ENCODE measurements around the gene ASPG. TPM values are rescaled to one million over a fixed set of nuclear protein-coding genes. Genes with fewer than 3 reads are reported as not detected.

Gene ASPG
- total RNA-seq, 2 experiments from 2014 or later, result not detected

DNA sequence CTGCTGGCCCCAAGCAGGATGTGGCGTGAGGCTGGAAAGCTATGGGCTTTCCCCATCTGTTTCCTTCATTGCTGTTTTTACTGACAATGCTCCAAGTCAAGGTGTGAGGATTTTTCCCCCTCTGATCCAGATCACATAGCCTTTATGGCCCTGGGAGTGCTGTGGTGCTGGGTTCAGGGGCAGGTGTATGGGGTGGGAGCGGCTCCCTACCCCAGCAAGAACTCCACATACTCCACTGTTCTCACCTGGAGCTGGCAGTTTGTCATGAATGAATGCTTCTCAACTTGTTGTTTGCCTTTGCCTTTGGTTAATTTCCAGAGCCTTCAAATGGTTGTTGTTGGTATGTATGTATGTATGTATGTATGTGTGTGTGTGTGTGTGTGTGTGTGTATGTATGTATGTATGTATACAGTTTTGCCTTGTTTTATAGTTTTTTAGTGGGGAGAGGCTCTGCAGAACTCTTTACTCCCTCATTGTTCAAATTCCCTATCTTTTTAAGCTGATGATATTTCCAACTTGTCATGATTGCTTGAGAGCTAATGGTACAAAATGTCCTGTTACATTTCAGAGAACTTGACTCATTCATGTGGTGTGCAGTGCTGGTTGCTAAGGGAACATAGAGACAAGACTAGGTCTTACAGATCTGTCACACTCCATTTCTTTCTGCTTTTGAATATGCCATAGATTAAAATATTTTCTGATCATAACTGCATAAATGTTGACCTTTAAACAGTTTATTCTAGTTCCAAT, 36.6 kb upstream of the ASPG start:
- H3K9me3 ChIP-seq (ENCODE audit: control insufficient read depth in 1 of 2, insufficient read depth in 1 of 2, low read length in 2 of 2), result no peaks in the 10 kb centered on the region
- POLR2A ChIA-PET, result no interaction called here
- DNase-seq, result no peak
- H3K36me3 ChIP-seq (ENCODE audit: insufficient read depth, low read length), result no peaks in the 10 kb centered on the region
- no peaks in the 10 kb centered on the region for H3K4me1 ChIP-seq (ENCODE audit: insufficient read depth, low read length)
- H3K27ac ChIP-seq (ENCODE audit: low read depth in 1 of 2, low read length in 2 of 2), result no peak overlapping the region
- intact Hi-C loops (cut with DNase I, micrococcal nuclease), result no loop called here
- TF ChIP-seq, protein P1, sequence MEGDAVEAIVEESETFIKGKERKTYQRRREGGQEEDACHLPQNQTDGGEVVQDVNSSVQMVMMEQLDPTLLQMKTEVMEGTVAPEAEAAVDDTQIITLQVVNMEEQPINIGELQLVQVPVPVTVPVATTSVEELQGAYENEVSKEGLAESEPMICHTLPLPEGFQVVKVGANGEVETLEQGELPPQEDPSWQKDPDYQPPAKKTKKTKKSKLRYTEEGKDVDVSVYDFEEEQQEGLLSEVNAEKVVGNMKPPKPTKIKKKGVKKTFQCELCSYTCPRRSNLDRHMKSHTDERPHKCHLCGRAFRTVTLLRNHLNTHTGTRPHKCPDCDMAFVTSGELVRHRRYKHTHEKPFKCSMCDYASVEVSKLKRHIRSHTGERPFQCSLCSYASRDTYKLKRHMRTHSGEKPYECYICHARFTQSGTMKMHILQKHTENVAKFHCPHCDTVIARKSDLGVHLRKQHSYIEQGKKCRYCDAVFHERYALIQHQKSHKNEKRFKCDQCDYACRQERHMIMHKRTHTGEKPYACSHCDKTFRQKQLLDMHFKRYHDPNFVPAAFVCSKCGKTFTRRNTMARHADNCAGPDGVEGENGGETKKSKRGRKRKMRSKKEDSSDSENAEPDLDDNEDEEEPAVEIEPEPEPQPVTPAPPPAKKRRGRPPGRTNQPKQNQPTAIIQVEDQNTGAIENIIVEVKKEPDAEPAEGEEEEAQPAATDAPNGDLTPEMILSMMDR (IDR thresholded peaks at IDR 0.05), result no peak
- Mint-ChIP-seq H3K4me3 (no peak overlapping the region), H3K36me3 (ENCODE audit: low read depth) (no peaks in the 10 kb centered on the region), H3K27ac (no peak overlapping the region), H3K9me3 (no peaks in the 10 kb centered on the region), H3K4me1 (ENCODE audit: low read depth) (no peaks in the 10 kb centered on the region), H3K27me3 (peaks cover 22% of the 10 kb centered on the region)
- CTCF ChIA-PET, result no interaction called here
- ATAC-seq (ENCODE audit: poor library complexity), result no peak
- H3K27me3 ChIP-seq (ENCODE audit: control insufficient read depth in 1 of 2, insufficient read depth in 2 of 2, low read length in 2 of 2), result peaks cover 0 to 2% of the 10 kb centered on the region in 2 experiments
- no peak overlapping the region for H3K4me3 ChIP-seq (ENCODE audit: low read length)

DNA sequence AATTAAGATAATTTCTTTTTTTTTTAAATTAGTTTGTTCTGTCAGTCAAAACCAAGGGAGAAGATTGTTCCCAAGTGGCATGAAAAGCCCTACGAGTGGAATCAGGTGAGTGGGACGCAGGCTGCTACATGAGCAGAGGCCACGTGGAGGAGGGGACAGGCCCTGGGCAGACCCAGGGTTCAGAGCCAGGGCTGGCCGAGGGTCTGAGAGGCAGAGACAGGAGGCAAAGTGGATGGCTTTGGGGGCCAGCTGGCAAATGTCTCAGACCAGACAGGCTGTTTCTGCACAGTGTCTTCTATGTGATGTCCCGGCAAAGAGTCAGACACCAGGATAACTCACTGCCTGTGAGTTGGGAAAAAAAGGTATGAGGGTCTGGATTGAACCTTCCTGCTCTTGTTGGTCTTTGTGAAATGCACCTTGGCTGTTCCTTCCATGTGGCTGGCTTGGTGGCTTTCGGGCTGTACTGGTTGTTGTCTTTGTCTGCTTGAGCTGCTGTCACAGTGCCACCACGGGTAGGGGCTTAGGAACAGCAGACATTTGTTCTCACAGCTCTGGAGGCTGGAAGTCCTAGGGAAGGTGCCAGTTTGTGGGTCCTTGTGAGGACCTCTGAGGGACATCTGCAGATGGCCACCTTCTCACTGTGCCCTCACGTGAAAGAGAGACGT, 35.8 kb upstream of the ASPG start:
- TF ChIP-seq, protein P1 (IDR thresholded peaks at IDR 0.05), result no peak
- ChIA-PET POLR2A (no interaction called here), CTCF (no interaction called here)
- H3K4me3 Mint-ChIP-seq, result no peak overlapping the region
- intact Hi-C loops (cut with DNase I, micrococcal nuclease), result no loop called here
- no peak overlapping the region for H3K27ac Mint-ChIP-seq
- no peaks in the 10 kb centered on the region for H3K9me3 ChIP-seq (ENCODE audit: control insufficient read depth in 1 of 2, insufficient read depth in 1 of 2, low read length in 2 of 2)
- H3K27me3 ChIP-seq (ENCODE audit: control insufficient read depth in 1 of 2, insufficient read depth in 2 of 2, low read length in 2 of 2), result peaks cover 0 to 2% of the 10 kb centered on the region in 2 experiments
- H3K27ac ChIP-seq (ENCODE audit: low read depth in 1 of 2, low read length in 2 of 2), result no peak overlapping the region
- no peaks in the 10 kb centered on the region for H3K36me3 Mint-ChIP-seq (ENCODE audit: low read depth)
- peaks cover 28% of the 10 kb centered on the region for H3K27me3 Mint-ChIP-seq
- H3K36me3 ChIP-seq (ENCODE audit: insufficient read depth, low read length), result no peaks in the 10 kb centered on the region
- DNase-seq (no peak), ATAC-seq (ENCODE audit: poor library complexity) (no peak)
- H3K4me1 ChIP-seq (ENCODE audit: insufficient read depth, low read length), result no peaks in the 10 kb centered on the region
- no peak overlapping the region for H3K4me3 ChIP-seq (ENCODE audit: low read length)
- no peaks in the 10 kb centered on the region for H3K4me1 Mint-ChIP-seq (ENCODE audit: low read depth)
- no peaks in the 10 kb centered on the region for H3K9me3 Mint-ChIP-seq

DNA sequence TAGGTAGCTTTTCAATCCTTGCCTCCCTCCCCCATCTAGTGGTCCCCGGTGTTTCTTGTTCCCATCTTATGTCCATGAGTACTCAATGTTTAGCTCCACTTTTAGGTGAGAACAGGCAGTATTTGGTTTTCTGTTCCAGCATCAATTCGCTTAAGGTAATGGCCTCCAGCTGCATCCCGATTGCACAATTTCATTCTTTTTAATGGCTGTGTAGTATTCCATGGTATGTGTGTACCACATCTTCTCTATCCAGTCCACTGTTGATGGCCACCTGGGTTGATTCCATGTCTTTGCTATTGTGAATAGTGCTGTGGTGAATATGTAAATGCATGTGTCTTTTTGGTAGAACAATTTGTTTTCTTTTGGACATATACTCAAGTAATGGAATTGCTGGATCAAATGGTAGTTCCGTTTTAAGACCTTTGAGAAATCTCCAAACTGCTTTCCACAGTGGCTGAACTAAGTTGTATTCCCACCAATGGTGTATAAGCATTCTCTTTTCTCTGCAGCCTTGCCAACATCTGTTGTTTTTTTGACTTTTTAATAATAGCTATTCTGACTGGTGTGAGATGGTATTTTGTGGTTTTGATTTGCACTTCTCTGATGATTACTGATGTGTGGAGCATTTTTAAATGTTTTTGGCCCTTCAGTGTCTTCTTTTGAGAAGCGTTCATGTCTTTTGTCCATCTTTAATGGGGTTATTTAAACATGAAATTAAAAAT, 34.2 kb upstream of the ASPG start:
- CTCF ChIA-PET, result interaction anchor here (0.9 kb wide), 1 partner anchor 26 kb away, joined by 3 read pairs; no protein-coding TSS in a partner anchor
- intact Hi-C loops (cut with DNase I, micrococcal nuclease), result no loop called here
- TF ChIP-seq, protein P1 (IDR thresholded peaks at IDR 0.05), result no peak
- H3K27ac ChIP-seq (ENCODE audit: low read depth in 1 of 2, low read length in 2 of 2), result no peak overlapping the region
- DNase-seq (no peak), ATAC-seq (ENCODE audit: poor library complexity) (no peak)
- Mint-ChIP-seq H3K9me3 (no peaks in the 10 kb centered on the region), H3K36me3 (ENCODE audit: low read depth) (no peaks in the 10 kb centered on the region), H3K4me3 (no peak overlapping the region), H3K27me3 (peaks cover 39% of the 10 kb centered on the region), H3K27ac (no peak overlapping the region), H3K4me1 (ENCODE audit: low read depth) (no peaks in the 10 kb centered on the region)
- peaks cover 0 to 2% of the 10 kb centered on the region in 2 experiments for H3K27me3 ChIP-seq (ENCODE audit: control insufficient read depth in 1 of 2, insufficient read depth in 2 of 2, low read length in 2 of 2)
- POLR2A ChIA-PET, result no interaction called here
- H3K4me1 ChIP-seq (ENCODE audit: insufficient read depth, low read length), result no peaks in the 10 kb centered on the region
- H3K4me3 ChIP-seq (ENCODE audit: low read length), result no peak overlapping the region
- H3K36me3 ChIP-seq (ENCODE audit: insufficient read depth, low read length), result no peaks in the 10 kb centered on the region
- no peaks in the 10 kb centered on the region for H3K9me3 ChIP-seq (ENCODE audit: control insufficient read depth in 1 of 2, insufficient read depth in 1 of 2, low read length in 2 of 2)

All from CD4-positive, alpha-beta T cell (primary cell).